GM12872 (cell line): ENCODE results near the gene IRX5.

Experiments
- CTCF ChIP-seq: IDR thresholded peaks from 3 replicates; pipeline ENCODE4 v1.5.1; 2011; ENCODE audit warnings: low read depth, mild to moderate bottlenecking, low read length, moderate library complexity; ENCODE audit not compliant: insufficient read depth

Gene IRX5

GRCh38 chr16:54931120-54932014, 702 bp downstream of the IRX5 start:
- no peak for TF ChIP-seq CTCF

- TF ChIP-seq CTCF, result no peak
These were observed 1.5 kb downstream of the IRX5 start for GRCh38 chr16:54932021-54932660.

GRCh38 chr16:54932737-54933254, 2.1 kb downstream of the IRX5 start:
- TF ChIP-seq CTCF, result no peak

- no peak for TF ChIP-seq CTCF
These were observed 2.8 kb downstream of the IRX5 start for GRCh38 chr16:54933281-54934011.

- 0 out of 3 replicates have a peak, but pooled peaks have one; percentile 15 for TF ChIP-seq CTCF
These were observed 4.0 kb downstream of the IRX5 start for GRCh38 chr16:54934481-54935265.

DNA sequence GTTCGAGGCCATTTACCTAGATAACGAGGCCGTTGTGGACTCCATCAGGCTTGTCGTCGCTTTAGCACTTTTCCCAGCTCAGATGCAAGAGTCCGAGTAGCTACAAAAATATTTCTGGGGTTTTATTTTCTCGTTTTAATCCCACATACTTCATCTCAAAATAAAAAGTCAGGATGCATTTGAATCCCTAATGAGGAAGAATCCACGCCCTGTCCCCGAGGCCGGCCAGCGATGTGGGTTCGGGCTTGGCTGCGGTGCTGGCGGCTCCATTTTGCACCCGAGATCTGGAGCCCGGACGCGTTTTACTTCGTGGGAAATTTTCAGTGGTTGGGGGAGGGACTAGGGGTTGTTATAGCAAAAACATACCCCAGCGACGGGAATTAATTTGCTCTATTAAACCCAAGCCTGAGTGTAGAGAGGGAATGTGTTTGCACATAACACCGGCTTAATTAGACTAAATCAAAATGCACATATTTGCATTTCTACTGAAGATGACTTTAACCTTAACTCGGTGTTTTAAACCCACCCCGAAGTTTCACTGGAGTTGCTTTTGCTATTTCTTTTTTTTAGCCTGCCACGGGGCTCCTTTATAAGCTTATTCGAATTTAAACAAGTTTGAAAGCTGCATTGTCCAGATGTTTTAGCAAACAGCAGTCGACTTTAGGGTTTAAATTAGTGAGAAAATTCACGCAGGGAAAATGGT, 4.8 kb downstream of the IRX5 start:
- no peak for TF ChIP-seq CTCF
